ENCODE measurements around the gene NCEH1.

DNA sequence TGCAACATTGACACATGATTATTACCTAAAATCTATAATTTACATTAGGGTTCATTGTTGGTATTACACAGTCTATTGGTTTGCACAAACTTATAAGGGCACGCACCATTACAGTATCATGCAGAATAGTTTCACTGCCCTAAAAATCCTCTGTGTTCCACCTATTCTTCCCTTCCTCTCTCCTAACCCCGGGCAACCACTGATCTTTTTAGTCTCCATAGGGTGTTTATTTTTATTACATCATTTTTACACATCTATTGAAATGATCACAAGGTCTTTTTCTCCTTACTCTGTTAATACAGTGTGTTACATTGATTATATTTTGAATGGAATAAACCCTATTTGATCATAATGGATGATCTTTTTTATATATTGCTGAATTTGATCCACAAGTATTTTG is 24.1 kb upstream of the NCEH1 start:
- TF ChIP-seq CTCF (IDR thresholded peaks at IDR 0.05) (no peak), EP300 (IDR thresholded peaks at IDR 0.05) (no peak), POLR2A (IDR thresholded peaks at IDR 0.05) (no peak)

Data from sigmoid colon (tissue), 4 donors.